ENCODE results near the gene VSTM2B.
A peak's percentile ranks its signal among the peaks of the same experiment; 100 is the strongest.

Gene VSTM2B

GRCh38 chr19:29603308-29603707, 77.5 kb downstream of the VSTM2B start:
- FAIRE-seq, result no peak
- no peak for DNase-seq (ENCODE audit: insufficient read length, low spot score)
- no peak for TF ChIP-seq CTCF (IDR thresholded peaks at IDR 0.05; ENCODE audit: insufficient read depth, missing control alignments)

- FAIRE-seq (no peak), DNase-seq (ENCODE audit: insufficient read length, low spot score) (peak; percentile 94)
- no peak for TF ChIP-seq CTCF (IDR thresholded peaks at IDR 0.05; ENCODE audit: insufficient read depth, missing control alignments)
Measured at GRCh38 chr19:29605653-29606419, 80.0 kb downstream of the VSTM2B start, which contains the start of gene POP4. Gene POP4, plus strand, starts transcription at chr19:29606283. Its CDS starts 36 bp downstream, at chr19:29606319.

- no peak for TF ChIP-seq CTCF (IDR thresholded peaks at IDR 0.05; ENCODE audit: insufficient read depth, missing control alignments)
- FAIRE-seq, result no peak
Measured at GRCh38 chr19:29606420-29606747, 80.6 kb downstream of the VSTM2B start.

GRCh38 chr19:29609636-29610035, 83.8 kb downstream of the VSTM2B start:
- FAIRE-seq (no peak), DNase-seq (ENCODE audit: insufficient read length, low spot score) (no peak)
- no peak for TF ChIP-seq CTCF (IDR thresholded peaks at IDR 0.05; ENCODE audit: insufficient read depth, missing control alignments)

More at GRCh38 chr19:29606420-29606747, 80.6 kb downstream of the VSTM2B start:
- DNase-seq (ENCODE audit: insufficient read length, low spot score), result no peak

- no peak for FAIRE-seq
- TF ChIP-seq CTCF (IDR thresholded peaks at IDR 0.05; ENCODE audit: insufficient read depth, missing control alignments), result no peak
- no peak for DNase-seq (ENCODE audit: insufficient read length, low spot score)
Measured at GRCh38 chr19:29610213-29610573, 84.4 kb downstream of the VSTM2B start.

- FAIRE-seq (no peak), DNase-seq (ENCODE audit: insufficient read length, low spot score) (peak; percentile 92)
- peak; percentile 77 for TF ChIP-seq CTCF (IDR thresholded peaks at IDR 0.05; ENCODE audit: insufficient read depth, missing control alignments)
Measured at GRCh38 chr19:29610574-29611271, 84.9 kb downstream of the VSTM2B start.

- DNase-seq (ENCODE audit: insufficient read length, low spot score) (no peak), FAIRE-seq (no peak)
- no peak for TF ChIP-seq CTCF (IDR thresholded peaks at IDR 0.05; ENCODE audit: insufficient read depth, missing control alignments)
Measured at GRCh38 chr19:29612121-29612520, 86.3 kb downstream of the VSTM2B start.
